GM12873 (cell line): ENCODE data around the gene ZFHX3.

ENCODE experiments used
- TF ChIP-seq, protein P1 (sequence below): IDR thresholded peaks from 2 replicates; pipeline ENCODE4 v1.5.1; 2012; ENCODE audit warnings: low read depth, mild to moderate bottlenecking, moderate library complexity, low read length, control low read depth; ENCODE audit not compliant: insufficient read depth; ENCODE audit errors: missing control alignments

The ZFHX3 gene

DNA sequence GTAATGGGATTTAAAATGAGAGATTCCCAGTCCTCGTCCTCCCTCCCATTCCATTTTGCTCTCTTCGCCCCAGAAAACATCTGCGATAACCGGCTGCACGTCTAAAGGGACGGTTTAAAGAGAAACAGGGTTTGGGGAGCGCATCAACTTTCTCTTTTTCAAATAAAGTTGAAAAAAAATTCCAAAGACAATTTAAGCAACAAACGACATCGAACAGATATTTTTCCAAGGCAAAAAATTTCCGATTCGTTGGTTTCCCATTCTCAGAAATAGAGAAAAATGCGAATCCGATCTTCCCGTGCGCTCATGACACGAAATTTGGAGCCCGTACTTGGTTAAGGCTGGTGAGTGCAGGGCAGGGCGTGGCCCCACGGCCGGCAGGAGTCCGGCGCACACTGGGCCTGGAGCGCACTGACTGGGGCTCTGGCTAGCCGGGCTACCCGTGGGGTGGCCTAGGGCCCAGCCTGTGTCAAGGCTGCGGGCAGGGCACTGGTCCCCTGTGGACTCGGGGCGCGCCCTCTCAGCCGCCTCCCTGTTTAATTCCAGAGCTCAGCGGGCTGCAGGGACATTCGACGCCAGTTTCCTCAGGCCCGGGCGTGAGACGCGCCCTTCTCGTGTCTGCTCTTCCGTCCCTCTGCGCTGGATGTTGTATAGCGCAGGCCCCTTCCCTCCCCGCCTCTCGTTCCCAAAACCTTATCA is 17.9 kb upstream of the ZFHX3 start:
- TF ChIP-seq, protein P1, sequence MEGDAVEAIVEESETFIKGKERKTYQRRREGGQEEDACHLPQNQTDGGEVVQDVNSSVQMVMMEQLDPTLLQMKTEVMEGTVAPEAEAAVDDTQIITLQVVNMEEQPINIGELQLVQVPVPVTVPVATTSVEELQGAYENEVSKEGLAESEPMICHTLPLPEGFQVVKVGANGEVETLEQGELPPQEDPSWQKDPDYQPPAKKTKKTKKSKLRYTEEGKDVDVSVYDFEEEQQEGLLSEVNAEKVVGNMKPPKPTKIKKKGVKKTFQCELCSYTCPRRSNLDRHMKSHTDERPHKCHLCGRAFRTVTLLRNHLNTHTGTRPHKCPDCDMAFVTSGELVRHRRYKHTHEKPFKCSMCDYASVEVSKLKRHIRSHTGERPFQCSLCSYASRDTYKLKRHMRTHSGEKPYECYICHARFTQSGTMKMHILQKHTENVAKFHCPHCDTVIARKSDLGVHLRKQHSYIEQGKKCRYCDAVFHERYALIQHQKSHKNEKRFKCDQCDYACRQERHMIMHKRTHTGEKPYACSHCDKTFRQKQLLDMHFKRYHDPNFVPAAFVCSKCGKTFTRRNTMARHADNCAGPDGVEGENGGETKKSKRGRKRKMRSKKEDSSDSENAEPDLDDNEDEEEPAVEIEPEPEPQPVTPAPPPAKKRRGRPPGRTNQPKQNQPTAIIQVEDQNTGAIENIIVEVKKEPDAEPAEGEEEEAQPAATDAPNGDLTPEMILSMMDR: no peak

DNA sequence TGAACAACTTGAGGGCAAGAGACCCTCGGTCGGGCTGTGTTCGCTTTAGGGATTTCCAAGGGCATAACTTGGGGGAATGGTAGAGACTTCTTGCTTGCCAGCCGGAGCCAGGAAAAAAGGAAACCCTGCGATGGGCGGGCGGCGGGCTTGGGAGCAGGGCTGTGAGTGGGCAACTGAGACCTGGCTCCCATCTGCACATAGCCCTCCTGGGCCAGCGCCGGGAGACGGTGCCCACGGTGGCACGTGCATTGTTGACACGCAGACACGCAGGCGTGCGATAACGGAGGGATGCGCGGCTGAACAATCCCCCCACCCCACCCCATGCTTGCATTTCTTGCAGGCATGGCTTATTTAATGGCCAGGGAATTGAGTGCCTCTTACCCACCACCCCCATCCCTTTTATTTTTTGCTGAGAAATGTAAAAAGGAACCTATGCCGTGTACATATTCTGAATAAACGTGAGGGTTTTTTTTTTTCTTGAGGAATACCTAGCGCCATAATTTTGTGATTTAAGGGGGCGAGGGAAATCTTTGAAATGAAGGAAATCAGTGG is 17.1 kb upstream of the ZFHX3 start:
- TF ChIP-seq, protein P1: no peak

DNA sequence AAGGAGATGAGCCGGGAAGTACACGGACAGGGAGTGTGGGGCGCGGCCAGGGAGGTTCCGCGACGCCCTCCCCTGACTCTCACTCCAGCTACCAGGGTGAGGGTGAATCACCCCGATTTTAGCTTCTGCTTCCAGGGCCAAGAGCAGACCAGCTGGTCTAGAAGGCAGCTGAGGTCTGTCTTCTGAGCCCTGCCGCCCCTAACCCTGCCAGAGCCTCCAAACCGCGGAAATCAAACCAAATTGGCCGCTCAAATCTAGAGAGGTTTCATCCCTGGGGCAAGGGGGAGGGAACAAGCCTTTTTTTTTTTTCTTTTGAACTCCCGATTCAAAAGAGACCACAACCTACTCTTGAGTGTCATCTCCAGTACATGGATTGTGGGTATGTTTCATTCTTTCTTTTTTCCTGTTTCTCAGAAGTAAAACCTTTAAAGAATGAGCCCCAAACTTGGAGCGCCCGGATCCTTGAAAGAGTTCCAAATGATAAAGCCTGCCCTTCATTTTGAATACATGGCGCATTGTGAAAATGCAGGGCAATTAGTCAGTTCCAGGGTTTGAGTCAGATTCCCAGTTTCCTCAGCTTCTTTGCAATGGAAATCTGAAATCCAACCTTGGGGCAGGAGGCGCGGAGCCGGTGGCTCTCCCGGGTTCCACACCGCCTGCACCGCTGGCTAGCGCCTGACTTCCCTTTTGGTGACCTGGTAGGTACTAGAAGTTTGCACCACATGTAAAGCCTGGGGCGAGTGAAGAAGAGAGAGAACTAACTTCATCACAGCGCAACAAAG is 16.5 kb upstream of the ZFHX3 start:
- TF ChIP-seq, protein P1: no peak

- TF ChIP-seq, protein P1: no peak
These were observed 15.9 kb upstream of the ZFHX3 start for GRCh38 chr16:73063854-73064211.

GRCh38 chr16:73062743-73063733 is 15.1 kb upstream of the ZFHX3 start:
- TF ChIP-seq, protein P1: no peak

- TF ChIP-seq, protein P1: no peak
These were observed 14.2 kb upstream of the ZFHX3 start for GRCh38 chr16:73062001-73062616.
